GM13977 (cell line): Measurements from ENCODE around the gene HIP1.
"Not testable (repeated sequence)": the region's sequence is repeated elsewhere in the genome, so short reads cannot be mapped to it uniquely, and the experiment has no call there.

ENCODE experiments used
- DNase-seq: peaks from one replicate; pipeline ENCODE4 v3.0.0; 2012; ENCODE audit warnings: low spot score
- CTCF ChIP-seq: IDR thresholded peaks from 2 replicates; pipeline ENCODE4 v1.5.1; 2012; ENCODE audit warnings: mild to moderate bottlenecking, control low read depth; ENCODE audit not compliant: insufficient read depth; ENCODE audit errors: extremely low read depth, missing control alignments
- in situ Hi-C: fragments of 300-500 bp; cut with MboI; formaldehyde crosslinking; loops from one replicate; pipeline ENCODE4 v1.12.0; 2022; ENCODE audit warnings: low sequenced_read_pairs, low pct_unique_long_range_greater_than_20kb, mixed read lengths, inconsistent platforms; ENCODE audit not compliant: unreplicated experiment

The HIP1 gene

GRCh38 chr7:75613351-75613750, 125.4 kb downstream of the HIP1 start:
- DNase-seq = no peak
- in situ Hi-C loops = no loop called here
- no peak for TF ChIP-seq CTCF

- in situ Hi-C loops = no loop called here
- TF ChIP-seq CTCF = no peak
- no peak for DNase-seq
Measured at GRCh38 chr7:75611557-75612178, 127.1 kb downstream of the HIP1 start.

- DNase-seq, in situ Hi-C loops: not testable (repeated sequence)
Measured at GRCh38 chr7:75609416-75609815, 129.3 kb downstream of the HIP1 start.

GRCh38 chr7:75608451-75609122, 130.2 kb downstream of the HIP1 start:
- in situ Hi-C loops = no loop called here
- no peak for TF ChIP-seq CTCF
- DNase-seq = no peak

GRCh38 chr7:75604408-75604807, 134.3 kb downstream of the HIP1 start:
- no peak for DNase-seq
- no peak for TF ChIP-seq CTCF
- in situ Hi-C loops = no loop called here

GRCh38 chr7:75602831-75603230, 135.9 kb downstream of the HIP1 start:
- in situ Hi-C loops, DNase-seq: not testable (repeated sequence)

- no peak for DNase-seq
- in situ Hi-C loops = no loop called here
- TF ChIP-seq CTCF = no peak
Measured at GRCh38 chr7:75601539-75601938, 137.2 kb downstream of the HIP1 start.

- in situ Hi-C loops, DNase-seq: not testable (repeated sequence)
Measured at GRCh38 chr7:75600748-75601147, 138.0 kb downstream of the HIP1 start.
